Measurements from ENCODE around the gene SYPL1. TPM values are rescaled to one million over a fixed set of nuclear protein-coding genes. Genes with fewer than 3 reads are reported as not detected.

The SYPL1 gene
- total RNA-seq, 1 experiment from 2014 or later = 98.3 TPM

DNA sequence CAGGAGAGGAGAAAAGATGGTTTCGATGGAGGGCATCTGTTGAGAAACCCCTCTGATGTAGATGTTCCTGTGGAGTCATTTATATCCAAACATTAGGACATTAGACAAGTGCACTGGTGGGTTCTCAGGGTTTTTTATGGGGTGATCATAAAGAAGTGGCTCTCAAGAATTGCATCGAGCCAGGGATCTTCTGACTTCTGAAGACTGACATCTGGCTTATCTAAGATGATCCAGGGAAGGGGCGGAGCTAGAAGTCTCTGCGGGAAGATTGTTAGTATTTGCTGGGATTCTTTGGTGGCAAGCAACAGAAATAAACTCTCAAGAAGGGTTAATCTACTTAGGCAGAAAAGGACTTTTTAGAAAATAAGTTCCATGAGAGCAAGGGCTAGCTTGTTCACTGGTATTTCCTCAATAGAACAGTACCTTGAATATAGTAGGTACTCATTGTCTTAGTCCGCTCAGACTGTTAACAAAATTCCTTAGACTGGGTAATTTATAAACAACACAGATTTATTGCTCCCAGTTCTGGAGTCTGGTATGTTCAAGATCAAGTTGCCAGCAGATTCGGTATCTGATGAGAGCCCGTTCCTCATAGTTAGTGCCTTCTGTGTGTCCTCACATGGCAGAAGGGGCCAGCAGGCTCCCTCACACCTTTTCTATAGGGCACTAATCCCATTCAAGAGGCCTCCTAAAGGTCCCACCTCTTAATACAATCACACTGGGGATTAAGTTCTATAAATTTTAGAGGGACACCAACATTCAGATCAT is 28.5 kb upstream of the SYPL1 start:
- Histone ChIP-seq H3K9me3 (ENCODE audit: control insufficient read depth, insufficient read depth, low read depth, low read length) (no peaks in the 10 kb centered on the region), H3K36me3 (ENCODE audit: control insufficient read depth, insufficient read depth, low read length) (no peaks in the 10 kb centered on the region), H3K4me3 (ENCODE audit: low read depth in 2 of 2, low read length in 2 of 2) (no peak overlapping the region), H3K4me1 (ENCODE audit: control insufficient read depth, insufficient read depth, low read length) (no peaks in the 10 kb centered on the region; the same call in 1 of the 2 replicates), H3K27me3 (ENCODE audit: control insufficient read depth, insufficient read depth, low read length) (peaks cover 6% of the 10 kb centered on the region; the same call in 1 of the 2 replicates), H3K27ac (ENCODE audit: low read length) (no peak overlapping the region)
- DNase-seq (ENCODE audit: low read depth, low spot score) (no peak), ATAC-seq (no peak)
- in situ Hi-C loops (cut with HindIII; ENCODE audit: low pct_unique_long_range_greater_than_20kb, low sequenced_read_pairs) = no loop called here
- CTCF ChIA-PET = no interaction called here
- TF ChIP-seq SIN3A (IDR thresholded peaks at IDR 0.05; ENCODE audit: borderline replicate concordance, insufficient read depth, low read depth, low read length) (no peak), POLR2AphosphoS5 (IDR thresholded peaks at IDR 0.05; ENCODE audit: low read depth, low read length) (no peak), TCF7L2 (IDR thresholded peaks at IDR 0.05; ENCODE audit: low read depth, low read length) (no peak)
- TF ChIP-seq, protein P1, sequence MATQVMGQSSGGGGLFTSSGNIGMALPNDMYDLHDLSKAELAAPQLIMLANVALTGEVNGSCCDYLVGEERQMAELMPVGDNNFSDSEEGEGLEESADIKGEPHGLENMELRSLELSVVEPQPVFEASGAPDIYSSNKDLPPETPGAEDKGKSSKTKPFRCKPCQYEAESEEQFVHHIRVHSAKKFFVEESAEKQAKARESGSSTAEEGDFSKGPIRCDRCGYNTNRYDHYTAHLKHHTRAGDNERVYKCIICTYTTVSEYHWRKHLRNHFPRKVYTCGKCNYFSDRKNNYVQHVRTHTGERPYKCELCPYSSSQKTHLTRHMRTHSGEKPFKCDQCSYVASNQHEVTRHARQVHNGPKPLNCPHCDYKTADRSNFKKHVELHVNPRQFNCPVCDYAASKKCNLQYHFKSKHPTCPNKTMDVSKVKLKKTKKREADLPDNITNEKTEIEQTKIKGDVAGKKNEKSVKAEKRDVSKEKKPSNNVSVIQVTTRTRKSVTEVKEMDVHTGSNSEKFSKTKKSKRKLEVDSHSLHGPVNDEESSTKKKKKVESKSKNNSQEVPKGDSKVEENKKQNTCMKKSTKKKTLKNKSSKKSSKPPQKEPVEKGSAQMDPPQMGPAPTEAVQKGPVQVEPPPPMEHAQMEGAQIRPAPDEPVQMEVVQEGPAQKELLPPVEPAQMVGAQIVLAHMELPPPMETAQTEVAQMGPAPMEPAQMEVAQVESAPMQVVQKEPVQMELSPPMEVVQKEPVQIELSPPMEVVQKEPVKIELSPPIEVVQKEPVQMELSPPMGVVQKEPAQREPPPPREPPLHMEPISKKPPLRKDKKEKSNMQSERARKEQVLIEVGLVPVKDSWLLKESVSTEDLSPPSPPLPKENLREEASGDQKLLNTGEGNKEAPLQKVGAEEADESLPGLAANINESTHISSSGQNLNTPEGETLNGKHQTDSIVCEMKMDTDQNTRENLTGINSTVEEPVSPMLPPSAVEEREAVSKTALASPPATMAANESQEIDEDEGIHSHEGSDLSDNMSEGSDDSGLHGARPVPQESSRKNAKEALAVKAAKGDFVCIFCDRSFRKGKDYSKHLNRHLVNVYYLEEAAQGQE (IDR thresholded peaks at IDR 0.05; ENCODE audit: insufficient read depth in 1 of 2, low read depth in 2 of 2, low read length in 1 of 2) = no peak
- TF ChIP-seq, protein P2, sequence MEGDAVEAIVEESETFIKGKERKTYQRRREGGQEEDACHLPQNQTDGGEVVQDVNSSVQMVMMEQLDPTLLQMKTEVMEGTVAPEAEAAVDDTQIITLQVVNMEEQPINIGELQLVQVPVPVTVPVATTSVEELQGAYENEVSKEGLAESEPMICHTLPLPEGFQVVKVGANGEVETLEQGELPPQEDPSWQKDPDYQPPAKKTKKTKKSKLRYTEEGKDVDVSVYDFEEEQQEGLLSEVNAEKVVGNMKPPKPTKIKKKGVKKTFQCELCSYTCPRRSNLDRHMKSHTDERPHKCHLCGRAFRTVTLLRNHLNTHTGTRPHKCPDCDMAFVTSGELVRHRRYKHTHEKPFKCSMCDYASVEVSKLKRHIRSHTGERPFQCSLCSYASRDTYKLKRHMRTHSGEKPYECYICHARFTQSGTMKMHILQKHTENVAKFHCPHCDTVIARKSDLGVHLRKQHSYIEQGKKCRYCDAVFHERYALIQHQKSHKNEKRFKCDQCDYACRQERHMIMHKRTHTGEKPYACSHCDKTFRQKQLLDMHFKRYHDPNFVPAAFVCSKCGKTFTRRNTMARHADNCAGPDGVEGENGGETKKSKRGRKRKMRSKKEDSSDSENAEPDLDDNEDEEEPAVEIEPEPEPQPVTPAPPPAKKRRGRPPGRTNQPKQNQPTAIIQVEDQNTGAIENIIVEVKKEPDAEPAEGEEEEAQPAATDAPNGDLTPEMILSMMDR (IDR thresholded peaks at IDR 0.05) = no peak
- intact Hi-C loops (cut with micrococcal nuclease; ENCODE audit: unreplicated experiment) = no loop called here
- POLR2A ChIA-PET = no interaction called here
- BruUV-seq (replicated peaks) = no TSS peak

DNA sequence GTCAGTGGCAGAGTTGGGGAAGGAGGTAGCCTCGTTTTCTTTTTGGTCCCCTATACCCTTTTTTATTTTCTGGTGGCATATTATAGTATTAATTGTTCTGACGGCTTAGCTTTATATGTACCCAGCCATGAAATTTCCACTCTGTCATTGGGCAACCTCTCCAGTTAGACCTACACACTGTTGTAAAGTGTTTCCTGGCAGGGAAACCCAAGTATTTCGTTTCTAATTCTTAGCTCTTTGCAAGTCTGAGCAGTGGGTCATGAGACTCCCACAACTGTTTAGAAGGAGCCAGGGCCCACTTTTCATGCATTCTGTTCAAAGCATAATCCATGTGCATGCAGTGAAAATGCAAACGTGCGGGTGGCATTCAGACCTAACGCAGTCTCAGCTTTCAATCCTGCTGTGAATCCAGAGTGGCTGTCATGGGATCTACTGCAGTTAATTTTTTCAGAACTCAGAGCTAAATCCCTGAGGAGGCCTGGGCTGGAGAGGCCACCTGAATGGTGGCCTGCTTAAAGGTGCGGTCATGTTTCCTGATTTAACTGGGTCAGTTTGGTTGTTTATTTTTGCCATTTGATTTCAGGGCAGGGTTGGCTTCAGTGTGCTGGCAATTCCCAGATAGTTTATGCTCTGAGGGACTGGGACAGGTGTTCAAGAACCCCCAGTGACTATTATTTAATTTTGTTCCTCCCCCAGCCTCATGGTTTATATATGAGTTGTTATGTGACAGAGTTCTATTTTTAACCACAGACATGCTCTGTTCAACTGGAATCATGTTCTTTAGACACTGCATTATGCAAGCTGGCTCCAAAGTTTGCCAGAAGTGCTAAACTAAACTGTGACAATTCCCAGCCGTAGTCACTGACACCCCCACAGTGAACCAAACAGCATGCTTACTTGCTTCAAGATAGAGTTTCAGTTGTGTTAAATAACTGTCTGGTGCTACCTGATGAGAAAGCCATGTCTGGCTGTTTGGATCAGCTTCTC is 27.4 kb upstream of the SYPL1 start:
- intact Hi-C loops (cut with micrococcal nuclease; ENCODE audit: unreplicated experiment) (no loop called here), in situ Hi-C loops (cut with HindIII; ENCODE audit: low pct_unique_long_range_greater_than_20kb, low sequenced_read_pairs) (no loop called here)
- TF ChIP-seq POLR2AphosphoS5 (IDR thresholded peaks at IDR 0.05; ENCODE audit: low read depth, low read length) (no peak), SIN3A (IDR thresholded peaks at IDR 0.05; ENCODE audit: borderline replicate concordance, insufficient read depth, low read depth, low read length) (no peak), TCF7L2 (IDR thresholded peaks at IDR 0.05; ENCODE audit: low read depth, low read length) (no peak)
- TF ChIP-seq, protein P2 (IDR thresholded peaks at IDR 0.05) = no peak
- TF ChIP-seq, protein P1 (IDR thresholded peaks at IDR 0.05; ENCODE audit: insufficient read depth in 1 of 2, low read depth in 2 of 2, low read length in 1 of 2) = no peak
- H3K27me3 ChIP-seq (ENCODE audit: control insufficient read depth, insufficient read depth, low read length) = peaks cover 6% of the 10 kb centered on the region; the same call in 1 of the 2 replicates
- ChIA-PET POLR2A (no interaction called here), CTCF (no interaction called here)
- H3K4me3 ChIP-seq (ENCODE audit: low read depth in 2 of 2, low read length in 2 of 2) = no peak overlapping the region
- ATAC-seq = no peak
- H3K36me3 ChIP-seq (ENCODE audit: control insufficient read depth, insufficient read depth, low read length) = no peaks in the 10 kb centered on the region
- no peak for DNase-seq (ENCODE audit: low read depth, low spot score)
- no peaks in the 10 kb centered on the region for H3K9me3 ChIP-seq (ENCODE audit: control insufficient read depth, insufficient read depth, low read depth, low read length)
- BruUV-seq (replicated peaks) = no TSS peak
- no peaks in the 10 kb centered on the region; the same call in 1 of the 2 replicates for H3K4me1 ChIP-seq (ENCODE audit: control insufficient read depth, insufficient read depth, low read length)
- no peak overlapping the region for H3K27ac ChIP-seq (ENCODE audit: low read length)

Measured in Panc1 (cell line).